HUES48 (cell line): ENCODE results near the gene MTCH1.

Experiments
- H3K27ac ChIP-seq: one replicate; pipeline ENCODE4 v1.7.0; 2013; ENCODE audit warnings: low read depth, low read length, inconsistent platforms
- H3K27me3 ChIP-seq: 2 replicates; pipeline ENCODE4 v1.6.1; 2013; ENCODE audit warnings: mild to moderate bottlenecking, low read length; ENCODE audit not compliant: control insufficient read depth, insufficient read depth
- H3K36me3 ChIP-seq: 2 replicates; pipeline ENCODE4 v1.6.1; 2013; ENCODE audit warnings: low read length; ENCODE audit not compliant: control insufficient read depth, insufficient read depth
- H3K4me1 ChIP-seq: 2 replicates; pipeline ENCODE4 v1.6.1; 2013; ENCODE audit warnings: mild to moderate bottlenecking, low read length; ENCODE audit not compliant: control insufficient read depth, insufficient read depth
- H3K4me3 ChIP-seq: 2 replicates; pipeline ENCODE4 v1.5.1; 2013; ENCODE audit warnings: mild to moderate bottlenecking, low read depth, low read length
- H3K9ac ChIP-seq: 2 replicates; pipeline ENCODE4 v1.6.1; 2013; ENCODE audit warnings: mild to moderate bottlenecking, low read depth, low read length, moderate library complexity
- H3K9me3 ChIP-seq: 2 replicates; pipeline ENCODE4 v1.6.1; 2013; ENCODE audit warnings: low read length; ENCODE audit not compliant: control insufficient read depth, insufficient read depth

The MTCH1 gene

GRCh38 chr6:36973647-36974046 lies 12.3 kb downstream of the MTCH1 start:
- H3K4me1 ChIP-seq: no peaks in the 10 kb centered on the region
- no peak overlapping the region for H3K9ac ChIP-seq
- no peaks in the 10 kb centered on the region for H3K27me3 ChIP-seq
- H3K36me3 ChIP-seq: peaks cover 100% of the 10 kb centered on the region
- H3K27ac ChIP-seq: no peak overlapping the region
- H3K9me3 ChIP-seq: no peaks in the 10 kb centered on the region
- H3K4me3 ChIP-seq: no peak overlapping the region

- no peaks in the 10 kb centered on the region for H3K27me3 ChIP-seq
- no peak overlapping the region for H3K9ac ChIP-seq
- peaks cover 100% of the 10 kb centered on the region for H3K36me3 ChIP-seq
- H3K9me3 ChIP-seq: no peaks in the 10 kb centered on the region
- H3K27ac ChIP-seq: no peak overlapping the region
- H3K4me1 ChIP-seq: no peaks in the 10 kb centered on the region
- no peak overlapping the region for H3K4me3 ChIP-seq
These were observed 12.8 kb downstream of the MTCH1 start for GRCh38 chr6:36973190-36973589.

- H3K27ac ChIP-seq: no peak overlapping the region
- no peak overlapping the region for H3K9ac ChIP-seq
- H3K4me3 ChIP-seq: no peak overlapping the region
- peaks cover 100% of the 10 kb centered on the region for H3K36me3 ChIP-seq
- no peaks in the 10 kb centered on the region for H3K4me1 ChIP-seq
- H3K27me3 ChIP-seq: no peaks in the 10 kb centered on the region
- H3K9me3 ChIP-seq: no peaks in the 10 kb centered on the region
These were observed 13.9 kb downstream of the MTCH1 start for GRCh38 chr6:36971921-36972673.

- H3K4me3 ChIP-seq: no peak overlapping the region
- peaks cover 94% of the 10 kb centered on the region for H3K36me3 ChIP-seq
- H3K27me3 ChIP-seq: no peaks in the 10 kb centered on the region
- no peak overlapping the region for H3K27ac ChIP-seq
- H3K9me3 ChIP-seq: no peaks in the 10 kb centered on the region
- H3K4me1 ChIP-seq: no peaks in the 10 kb centered on the region
- H3K9ac ChIP-seq: no peak overlapping the region
These were observed 14.8 kb downstream of the MTCH1 start for GRCh38 chr6:36970892-36971842.

- Histone ChIP-seq H3K4me1 (no peaks in the 10 kb centered on the region), H3K36me3 (peaks cover 85% of the 10 kb centered on the region), H3K9ac (no peak overlapping the region), H3K27ac (no peak overlapping the region), H3K4me3 (no peak overlapping the region), H3K27me3 (no peaks in the 10 kb centered on the region), H3K9me3 (no peaks in the 10 kb centered on the region)
These were observed 15.8 kb downstream of the MTCH1 start for GRCh38 chr6:36969988-36970891.

GRCh38 chr6:36969240-36969691 lies 16.7 kb downstream of the MTCH1 start:
- Histone ChIP-seq H3K27me3 (no peaks in the 10 kb centered on the region), H3K9me3 (no peaks in the 10 kb centered on the region), H3K9ac (no peak overlapping the region), H3K36me3 (peaks cover 75% of the 10 kb centered on the region), H3K27ac (no peak overlapping the region), H3K4me1 (no peaks in the 10 kb centered on the region), H3K4me3 (no peak overlapping the region)

- Histone ChIP-seq H3K36me3 (peaks cover 66% of the 10 kb centered on the region), H3K9me3 (no peaks in the 10 kb centered on the region), H3K27me3 (no peaks in the 10 kb centered on the region), H3K4me3 (no peak overlapping the region), H3K9ac (no peak overlapping the region), H3K27ac (no peak overlapping the region), H3K4me1 (no peaks in the 10 kb centered on the region)
These were observed 17.6 kb downstream of the MTCH1 start for GRCh38 chr6:36968266-36968977.

GRCh38 chr6:36967757-36968156 lies 18.2 kb downstream of the MTCH1 start:
- peaks cover 60% of the 10 kb centered on the region for H3K36me3 ChIP-seq
- peaks cover 2% of the 10 kb centered on the region; the same call in 1 of the 2 replicates for H3K4me1 ChIP-seq
- no peak overlapping the region for H3K27ac ChIP-seq
- no peak overlapping the region for H3K9ac ChIP-seq
- no peaks in the 10 kb centered on the region for H3K27me3 ChIP-seq
- H3K9me3 ChIP-seq: no peaks in the 10 kb centered on the region
- no peak overlapping the region for H3K4me3 ChIP-seq

GRCh38 chr6:36967301-36967700 lies 18.7 kb downstream of the MTCH1 start:
- Histone ChIP-seq H3K9me3 (no peaks in the 10 kb centered on the region), H3K36me3 (peaks cover 55% of the 10 kb centered on the region), H3K4me3 (no peak overlapping the region), H3K27me3 (no peaks in the 10 kb centered on the region), H3K27ac (no peak overlapping the region), H3K9ac (no peak overlapping the region), H3K4me1 (peaks cover 2% of the 10 kb centered on the region; the same call in 1 of the 2 replicates)

GRCh38 chr6:36964908-36965307 lies 21.1 kb downstream of the MTCH1 start:
- H3K4me3 ChIP-seq: no peak overlapping the region
- H3K27ac ChIP-seq: no peak overlapping the region
- H3K9ac ChIP-seq: no peak overlapping the region
- peaks cover 31% of the 10 kb centered on the region for H3K36me3 ChIP-seq
- no peaks in the 10 kb centered on the region for H3K27me3 ChIP-seq
- H3K9me3 ChIP-seq: no peaks in the 10 kb centered on the region
- H3K4me1 ChIP-seq: peaks cover 2% of the 10 kb centered on the region; the same call in 1 of the 2 replicates
